Fibroblast of skin of left biceps (primary cell): ENCODE measurements around the gene BCL11B.

Experiments
- DNase-seq, 2 experiments: peaks; one replicate each; pipeline ENCODE4 v3.0.0-alpha.2; 2013; ENCODE audit warnings: low read depth in 2 of 2

Gene BCL11B

GRCh38 chr14:99271951-99272631 is at the start of gene BCL11B:
BCL11B (minus strand) TSS chr14:99272197; CDS start chr14:99271218, 979 bp downstream.
- peak; percentile 94 to 95 for DNase-seq

DNA sequence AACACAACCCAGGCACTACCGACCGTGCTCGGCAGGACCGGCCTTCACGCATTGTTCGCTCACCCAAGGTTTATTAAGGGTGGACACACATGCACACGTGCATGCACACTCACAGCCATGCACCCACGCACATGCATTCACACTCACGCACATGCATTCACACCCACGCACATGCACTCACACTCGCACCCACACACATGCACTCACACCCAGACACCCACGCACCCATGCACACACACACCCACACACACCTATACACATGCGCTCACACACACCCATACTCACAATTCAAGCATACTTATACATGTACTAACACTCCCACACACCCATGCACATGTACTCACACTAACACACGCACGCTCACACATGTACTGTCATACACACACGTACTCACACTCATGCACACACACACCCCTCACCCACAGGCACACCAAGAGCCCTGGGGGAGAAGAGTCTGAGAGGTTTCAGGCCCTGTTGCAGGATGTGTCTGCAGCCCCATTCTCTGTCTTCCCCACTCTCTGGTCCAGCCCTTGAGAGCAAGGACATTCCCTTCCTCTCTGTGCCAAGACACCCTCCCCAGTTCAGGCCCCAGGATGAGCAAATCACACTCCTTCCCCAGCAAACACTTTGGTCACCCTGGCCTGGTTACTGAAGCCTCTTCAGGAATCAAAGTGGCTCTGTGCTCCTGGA is 49.4 kb upstream of the BCL11B start:
- DNase-seq = no peak

DNA sequence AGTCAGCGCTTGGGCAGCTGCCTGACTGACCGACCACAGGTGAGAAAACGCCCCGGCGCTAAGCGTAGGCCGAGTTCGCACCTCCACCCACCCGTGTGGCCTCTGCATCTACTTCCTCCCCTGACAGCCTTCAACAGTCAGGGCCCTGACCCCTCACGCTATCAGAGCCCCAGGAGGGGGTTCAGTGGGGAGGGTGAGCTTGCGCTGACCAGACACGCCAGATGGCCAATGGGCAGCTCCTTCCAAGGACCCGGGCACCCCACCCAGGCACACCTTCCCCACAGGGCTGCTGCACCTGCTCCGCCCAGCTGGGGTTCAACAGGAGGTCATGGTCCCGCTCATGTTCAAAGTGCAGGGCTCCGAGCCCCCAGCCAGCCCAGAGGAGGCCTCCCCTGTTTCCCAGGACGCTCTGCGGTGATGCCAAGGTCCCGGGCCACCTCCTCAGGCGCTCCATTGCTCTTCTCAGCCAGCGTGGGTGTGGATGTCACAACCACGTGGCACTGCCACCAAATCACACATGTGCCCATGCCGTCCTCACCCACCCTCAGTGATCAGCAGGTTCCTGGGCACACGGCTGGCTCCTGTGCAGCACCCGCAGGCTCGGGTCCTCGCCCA is 48.7 kb upstream of the BCL11B start:
- DNase-seq = no peak

DNA sequence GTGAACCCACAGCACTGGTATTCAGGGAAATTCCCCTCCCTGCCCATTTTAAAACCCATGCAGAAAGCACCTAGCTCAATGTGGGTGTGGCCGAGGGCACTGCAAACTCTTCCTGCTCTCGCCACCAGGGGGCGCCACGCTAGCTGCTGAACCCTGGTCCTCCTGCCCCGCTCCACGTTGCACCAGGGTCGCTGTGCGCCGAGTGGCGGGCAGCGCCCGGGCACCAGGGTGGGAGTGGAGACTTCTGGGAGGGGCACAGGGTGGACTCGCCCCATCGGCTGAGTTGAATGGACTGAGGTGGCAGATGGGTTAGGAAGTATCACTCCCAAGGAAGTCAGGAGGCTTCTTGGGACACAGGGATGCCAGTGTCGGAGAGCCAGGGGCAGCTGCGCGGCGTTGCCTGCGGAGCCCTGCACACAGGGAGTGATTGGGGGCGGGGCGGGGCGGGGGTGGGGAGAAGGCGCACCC is 48.1 kb upstream of the BCL11B start:
- DNase-seq = no peak

- no peak for DNase-seq
These were observed 46.9 kb upstream of the BCL11B start for GRCh38 chr14:99318959-99319295.

- DNase-seq = no peak
These were observed 46.3 kb upstream of the BCL11B start for GRCh38 chr14:99318091-99318958.

DNA sequence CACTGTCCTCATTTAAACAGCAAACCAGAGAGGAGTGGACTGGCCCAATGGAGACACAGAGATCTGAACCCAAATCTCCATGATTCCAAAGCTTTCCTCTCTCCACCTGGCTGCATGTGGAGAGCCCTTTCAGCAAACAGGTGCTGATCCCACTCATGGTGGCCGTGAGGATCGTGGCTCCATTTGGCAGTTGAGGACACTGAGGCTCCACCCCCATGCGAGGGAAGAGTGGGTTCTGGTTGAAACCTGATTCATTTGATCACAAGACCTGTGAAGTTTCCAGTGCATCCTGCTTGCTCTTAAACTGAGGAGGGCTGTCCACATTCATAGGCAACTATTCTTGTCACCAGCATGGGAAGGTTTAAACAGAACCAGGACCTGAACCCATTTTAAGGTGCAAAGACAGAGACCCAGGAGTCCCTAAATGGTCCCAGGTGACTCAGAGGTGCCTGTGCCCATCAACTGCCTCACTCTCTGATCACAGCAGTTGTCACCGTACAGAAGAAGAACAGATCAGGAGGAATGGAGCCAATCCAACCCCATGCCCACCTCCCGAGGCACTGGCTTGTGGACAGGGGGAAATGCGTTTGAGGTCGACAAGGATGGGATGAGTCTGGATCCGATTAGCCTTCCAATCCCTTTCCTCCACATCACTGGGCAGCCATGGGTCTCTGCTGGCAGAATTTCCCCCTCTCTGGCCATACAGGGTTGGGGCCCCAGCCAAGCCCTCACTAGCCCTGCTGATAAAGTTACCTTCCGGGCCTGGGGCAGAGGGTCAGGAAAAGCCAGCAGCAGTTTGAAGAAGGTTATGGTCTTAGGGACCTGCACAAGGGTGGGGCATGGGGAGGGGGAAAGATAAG is 45.5 kb upstream of the BCL11B start:
- DNase-seq = no peak

DNA sequence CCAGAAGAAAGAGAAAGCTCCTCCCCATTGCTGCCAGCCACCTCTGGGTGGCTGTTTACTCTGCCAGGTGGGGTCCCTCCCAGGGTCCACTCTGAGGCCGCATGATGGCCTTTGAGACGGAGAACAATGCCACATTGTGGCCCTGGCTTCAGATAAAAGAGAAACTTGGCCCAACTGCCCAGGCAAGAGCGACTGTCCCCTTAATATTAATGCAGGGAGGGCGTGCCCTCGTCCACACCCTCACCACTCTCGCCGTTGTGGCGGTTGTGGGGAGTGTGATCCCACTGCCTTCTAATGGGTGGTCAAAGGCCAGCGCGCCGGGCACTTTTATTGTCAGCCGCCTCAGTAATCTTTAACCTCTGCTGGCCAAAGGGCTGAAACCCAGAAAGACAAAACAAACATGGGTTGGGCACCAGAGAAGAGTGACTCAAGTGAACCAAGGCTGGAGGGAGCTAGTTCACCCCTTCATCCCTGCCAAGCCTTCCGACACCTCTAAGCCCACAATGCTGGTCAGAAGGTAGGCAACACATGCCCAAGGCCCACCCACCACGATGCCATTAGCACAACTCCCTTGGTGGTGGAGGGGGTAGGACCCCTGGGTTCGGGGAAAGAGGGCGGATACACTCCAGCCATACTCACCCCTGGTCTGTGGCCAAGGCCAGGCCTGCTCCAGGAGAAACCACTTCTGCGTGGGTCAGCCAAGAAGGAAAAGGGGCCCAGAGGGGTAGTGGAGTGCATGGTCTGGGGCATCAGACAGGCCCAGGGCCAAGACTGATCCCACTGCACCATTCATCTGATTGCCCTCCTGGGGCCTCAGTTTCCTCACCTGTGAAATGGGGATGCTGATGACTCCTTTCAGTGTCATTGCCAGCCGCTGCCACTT is 44.5 kb upstream of the BCL11B start:
- DNase-seq = no peak

DNA sequence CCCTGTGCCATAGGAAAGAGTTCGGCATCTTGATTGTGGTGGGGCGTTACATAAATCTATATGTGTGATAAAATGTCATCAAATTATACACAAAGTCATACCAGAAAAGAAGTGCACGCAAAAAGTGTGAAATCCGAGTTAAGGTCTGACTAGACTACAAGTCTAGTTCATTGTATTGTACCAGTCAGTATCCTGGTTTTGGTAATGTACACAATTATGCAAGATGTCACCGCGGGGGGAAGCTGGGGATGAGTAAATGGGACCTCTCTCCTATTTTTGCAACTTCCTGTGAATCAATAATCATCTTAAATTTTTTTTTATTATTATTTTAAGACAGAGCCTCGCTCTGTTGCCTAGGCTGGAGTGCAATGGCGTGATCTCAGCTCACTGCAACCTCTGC is 43.2 kb upstream of the BCL11B start:
- DNase-seq = no peak

GRCh38 chr14:99314623-99315022 is 42.6 kb upstream of the BCL11B start:
- DNase-seq = no peak

DNA sequence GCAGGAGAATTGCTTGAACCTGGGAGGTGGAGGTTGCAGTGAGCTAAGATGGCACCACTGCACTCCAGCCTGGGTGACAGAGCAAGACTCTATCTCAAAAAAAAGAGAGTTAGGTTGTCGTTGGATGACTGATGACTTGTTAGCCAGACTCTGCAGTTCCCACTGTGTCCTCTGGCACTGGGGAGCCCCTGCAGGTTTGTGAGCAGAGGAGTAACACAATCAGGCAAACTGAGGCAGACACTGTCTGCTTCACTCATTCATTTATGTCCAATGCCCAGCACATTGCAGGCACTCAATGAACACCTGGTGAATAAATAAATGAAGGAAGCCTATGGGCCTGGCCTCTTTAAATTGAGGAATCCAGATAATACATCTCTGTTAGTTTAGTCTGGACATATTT is 41.2 kb upstream of the BCL11B start:
- no peak for DNase-seq

DNA sequence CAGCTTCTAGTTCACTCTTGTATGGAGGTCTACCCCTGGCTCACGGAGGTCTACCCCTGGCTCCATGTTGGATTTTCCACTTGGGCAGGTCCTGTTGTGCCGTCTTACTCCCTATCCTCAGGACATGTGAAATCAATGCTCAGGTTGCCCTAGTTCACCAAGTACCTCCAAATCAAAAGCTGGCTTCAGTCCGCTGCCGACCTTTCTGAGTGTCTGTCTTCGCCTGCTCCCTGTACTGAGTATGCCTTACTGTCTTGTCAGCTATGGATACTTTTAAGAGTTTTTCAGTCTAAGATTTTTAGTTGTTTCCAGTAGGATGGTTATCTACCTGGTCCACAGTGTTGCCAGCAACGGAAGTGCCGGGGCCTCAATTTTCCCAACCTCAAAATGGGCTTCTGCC is 40.1 kb upstream of the BCL11B start:
- DNase-seq = no peak

DNA sequence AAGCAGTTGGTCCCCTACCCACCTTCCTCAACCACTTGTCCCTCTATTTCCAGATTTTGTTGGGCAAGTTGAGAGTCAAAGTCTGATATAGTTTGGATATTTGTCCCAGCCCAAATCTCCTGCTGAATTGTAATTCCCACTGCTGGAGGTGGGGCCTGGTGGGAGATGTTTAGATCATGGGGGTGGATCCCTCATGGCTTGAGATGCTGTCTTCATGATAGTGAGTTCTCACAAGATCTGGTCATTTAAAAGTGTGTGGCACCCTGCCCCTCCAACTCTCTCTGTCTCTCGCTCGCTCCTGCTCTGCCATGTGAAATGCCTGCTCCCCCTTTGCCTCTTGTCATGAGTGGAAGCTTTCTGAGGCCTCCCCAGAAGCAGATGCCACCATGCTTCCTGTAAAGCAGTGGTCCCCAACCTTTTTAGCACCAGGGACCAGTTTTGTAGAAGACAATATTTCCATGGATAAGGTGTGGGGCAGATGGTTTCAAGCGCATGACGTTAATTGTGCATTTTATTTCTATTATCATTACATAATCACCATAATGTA is 37.3 kb upstream of the BCL11B start:
- no peak for DNase-seq

DNA sequence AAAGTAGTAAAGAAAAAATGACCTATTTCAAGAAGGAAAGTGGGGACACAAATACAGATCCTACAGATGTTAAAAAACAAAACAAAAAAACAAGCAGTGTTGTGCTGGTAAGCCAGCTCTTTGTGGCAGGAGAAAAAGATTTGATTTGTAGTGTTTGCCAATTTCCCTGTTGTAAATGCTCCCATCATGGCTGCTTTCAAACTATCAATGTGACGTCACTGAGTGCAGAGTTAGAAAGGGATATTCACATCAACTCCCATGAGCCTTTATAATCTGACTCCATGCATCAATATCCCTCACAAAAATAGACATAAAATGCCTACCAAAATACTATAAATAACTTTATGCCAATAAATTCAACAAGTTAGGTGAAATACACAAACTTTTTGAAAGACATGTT is 32.2 kb upstream of the BCL11B start:
- no peak for DNase-seq

DNA sequence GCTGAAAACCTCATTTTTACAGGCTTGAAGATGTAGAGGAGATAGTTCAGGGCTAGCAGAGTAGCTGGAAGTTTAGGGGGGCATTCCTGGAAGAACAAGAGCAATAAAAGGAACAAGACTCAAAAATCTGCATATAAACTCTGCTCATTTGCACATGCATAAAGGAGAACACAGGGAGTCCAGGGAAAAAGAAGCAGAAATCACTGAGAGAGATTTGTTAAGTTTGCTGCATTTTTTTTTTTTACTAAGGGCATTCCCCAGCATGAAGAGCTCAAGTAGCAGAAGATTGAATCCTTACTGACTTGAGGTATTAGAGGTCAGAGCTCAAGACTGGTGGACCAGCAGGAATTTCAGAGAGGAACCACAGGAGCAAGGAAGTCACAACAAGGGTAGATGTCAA is 28.2 kb upstream of the BCL11B start:
- DNase-seq = no peak

DNA sequence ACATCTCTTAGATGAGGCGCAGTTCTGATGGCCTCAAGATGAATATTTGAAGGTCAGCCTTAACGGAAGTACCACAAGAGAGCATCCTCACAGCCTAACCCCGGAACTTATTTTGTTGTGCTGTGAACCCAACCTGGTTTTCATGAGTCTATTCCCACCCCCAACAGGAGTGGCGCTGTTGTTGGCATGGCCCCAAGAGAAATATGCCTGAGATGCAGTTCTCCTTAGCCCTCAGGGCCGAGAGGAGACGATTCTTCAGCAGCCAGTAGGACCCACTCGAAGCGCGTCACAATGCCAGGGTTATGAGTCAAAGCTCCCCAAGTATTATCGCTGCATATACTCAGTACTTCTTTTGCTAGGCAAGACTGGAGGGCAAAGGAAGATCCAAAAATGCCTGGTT is 24.5 kb upstream of the BCL11B start:
- DNase-seq = no peak

DNA sequence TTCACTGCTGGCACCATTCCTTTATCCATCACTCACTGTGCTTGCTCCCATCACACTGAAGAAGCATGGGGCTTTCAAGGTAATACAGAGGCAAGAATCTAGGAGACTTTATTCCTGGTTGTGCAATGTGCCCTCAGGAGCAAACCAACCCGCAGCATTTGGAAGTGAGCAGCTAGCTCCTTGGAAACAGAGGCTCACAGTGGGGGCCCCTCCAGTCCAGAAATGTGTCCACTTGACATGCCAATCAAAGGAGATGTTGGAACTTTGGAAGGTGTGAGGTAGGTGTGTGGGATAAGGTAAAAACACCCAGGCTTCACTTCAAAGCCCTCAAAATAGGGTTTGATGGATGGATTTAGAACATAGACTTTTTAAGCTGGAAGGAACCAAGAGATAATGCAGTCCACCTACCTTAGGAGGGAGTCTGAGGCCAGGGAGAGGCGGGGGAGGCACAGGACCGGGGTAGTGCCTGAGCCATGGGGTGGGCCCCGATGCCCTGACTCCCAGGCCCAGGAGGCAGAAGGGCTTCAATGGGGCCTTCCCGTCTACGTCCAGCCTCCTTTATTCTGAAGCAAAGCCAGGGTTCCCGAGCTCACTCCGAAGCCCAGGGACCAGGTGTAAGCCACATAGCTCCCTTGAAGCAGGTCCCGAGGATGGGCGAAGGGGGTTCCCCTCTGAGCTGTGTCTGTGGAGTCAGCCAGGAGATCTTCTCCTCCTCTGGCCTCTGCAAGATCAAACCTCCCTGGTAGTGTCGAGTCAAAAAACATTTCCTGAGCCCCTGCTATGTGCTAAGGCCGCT is 17.6 kb upstream of the BCL11B start:
- DNase-seq = no peak

GRCh38 chr14:99288948-99289347 is 17.0 kb upstream of the BCL11B start:
- DNase-seq = no peak

DNA sequence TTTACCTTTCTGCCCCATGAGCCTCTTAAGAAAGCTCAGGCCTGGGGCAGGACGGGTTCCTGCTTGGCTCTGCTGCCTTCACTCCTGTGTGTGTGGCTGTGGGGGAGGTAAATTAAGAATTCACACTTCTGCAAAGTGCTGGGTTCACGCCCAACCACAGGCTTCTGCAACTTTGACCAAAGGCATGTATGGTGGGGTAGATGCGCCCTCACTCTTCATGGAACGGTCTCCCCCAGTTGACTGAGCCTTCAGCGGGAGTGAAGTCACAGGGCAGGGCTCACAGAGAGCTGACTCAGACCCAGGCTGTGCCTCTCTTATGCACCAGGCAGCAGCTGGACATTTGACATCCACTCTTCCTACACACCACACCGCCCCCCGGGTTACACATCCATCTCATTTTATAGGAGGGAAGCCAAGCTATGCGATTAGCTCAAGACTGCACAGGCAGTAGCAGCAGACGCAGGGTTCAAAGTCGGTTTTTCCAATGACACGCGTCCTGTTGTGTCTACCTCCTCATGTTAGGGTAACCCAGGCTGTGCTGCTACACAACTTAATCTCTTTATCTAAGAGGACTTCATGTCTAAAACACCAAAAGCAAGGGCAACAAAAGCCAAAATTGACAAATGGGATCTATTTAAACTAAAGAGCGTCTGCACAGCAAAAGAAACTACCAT is 15.4 kb upstream of the BCL11B start:
- no peak for DNase-seq
